Measurements from ENCODE around the gene MORF4L1.
"Not testable (repeated sequence)": the region's sequence is repeated elsewhere in the genome, so short reads cannot be mapped to it uniquely, and the experiment has no call there.

MORF4L1 gene

GRCh38 chr15:78902281-78903032, 29.8 kb downstream of the MORF4L1 start:
- DNase-seq = not testable (repeated sequence)

GRCh38 chr15:78904599-78905358, 32.1 kb downstream of the MORF4L1 start:
- no peak for DNase-seq

- DNase-seq = no peak
Observed at GRCh38 chr15:78906316-78906620, 33.6 kb downstream of the MORF4L1 start.

GRCh38 chr15:78907577-78907976, 34.9 kb downstream of the MORF4L1 start:
- DNase-seq = peak; percentile 77

- no peak for DNase-seq
Observed at GRCh38 chr15:78909160-78909695, 36.5 kb downstream of the MORF4L1 start.

- peak; percentile 81 for DNase-seq
Observed at GRCh38 chr15:78909791-78910228, 37.1 kb downstream of the MORF4L1 start.

GRCh38 chr15:78910271-78910670, 37.6 kb downstream of the MORF4L1 start:
- DNase-seq = no peak

GRCh38 chr15:78912316-78912715, 39.6 kb downstream of the MORF4L1 start:
- no peak for DNase-seq

- no peak for DNase-seq
Observed at GRCh38 chr15:78913012-78913411, 40.3 kb downstream of the MORF4L1 start.

- DNase-seq = peak; percentile 47
Observed at GRCh38 chr15:78914027-78914764, 41.5 kb downstream of the MORF4L1 start.

- DNase-seq = no peak
Observed at GRCh38 chr15:78915341-78916087, 42.8 kb downstream of the MORF4L1 start.

GRCh38 chr15:78916088-78916487, 43.4 kb downstream of the MORF4L1 start:
- no peak for DNase-seq

GRCh38 chr15:78917888-78918287, 45.2 kb downstream of the MORF4L1 start:
- DNase-seq = no peak

GRCh38 chr15:78921517-78921916, 48.8 kb downstream of the MORF4L1 start:
- DNase-seq = no peak

GRCh38 chr15:78921940-78922339, 49.2 kb downstream of the MORF4L1 start:
- DNase-seq = no peak

- DNase-seq = no peak
Observed at GRCh38 chr15:78922527-78922926, 49.8 kb downstream of the MORF4L1 start.

- no peak for DNase-seq
Observed at GRCh38 chr15:78923015-78923414, 50.3 kb downstream of the MORF4L1 start.

GRCh38 chr15:78923480-78924360, 51.0 kb downstream of the MORF4L1 start:
- DNase-seq = no peak

- no peak for DNase-seq
Observed at GRCh38 chr15:78925076-78925624, 52.5 kb downstream of the MORF4L1 start.

GRCh38 chr15:78925956-78926743, 53.5 kb downstream of the MORF4L1 start:
- DNase-seq = no peak
